Measurements from ENCODE around the gene MYO5B.

The MYO5B gene

GRCh38 chr18:50055488-50055887 is 139.5 kb downstream of the MYO5B start:
- no peak overlapping the region for H3K4me3 ChIP-seq (ENCODE audit: low read depth, low read length)
- DNase-seq (ENCODE audit: low read depth), result no peak
- TF ChIP-seq CTCF (IDR thresholded peaks at IDR 0.05; ENCODE audit: insufficient read depth, low read depth, low read length, missing control alignments), result no peak

GRCh38 chr18:50053111-50053510 is 141.8 kb downstream of the MYO5B start:
- H3K4me3 ChIP-seq (ENCODE audit: low read depth, low read length), result no peak overlapping the region
- no peak for DNase-seq (ENCODE audit: low read depth)
- TF ChIP-seq CTCF (IDR thresholded peaks at IDR 0.05; ENCODE audit: insufficient read depth, low read depth, low read length, missing control alignments), result no peak

- peak; percentile 4 for TF ChIP-seq CTCF (IDR thresholded peaks at IDR 0.05; ENCODE audit: insufficient read depth, low read depth, low read length, missing control alignments)
- H3K4me3 ChIP-seq (ENCODE audit: low read depth, low read length), result no peak overlapping the region
- no peak for DNase-seq (ENCODE audit: low read depth)
Measured at GRCh38 chr18:50051288-50051687, 143.7 kb downstream of the MYO5B start.

GRCh38 chr18:50045126-50045525 is 149.8 kb downstream of the MYO5B start:
- no peak overlapping the region for H3K4me3 ChIP-seq (ENCODE audit: low read depth, low read length)
- no peak for DNase-seq (ENCODE audit: low read depth)
- no peak for TF ChIP-seq CTCF (IDR thresholded peaks at IDR 0.05; ENCODE audit: insufficient read depth, low read depth, low read length, missing control alignments)

GRCh38 chr18:50044402-50044801 is 150.5 kb downstream of the MYO5B start:
- DNase-seq (ENCODE audit: low read depth), result no peak
- H3K4me3 ChIP-seq (ENCODE audit: low read depth, low read length), result no peak overlapping the region
- TF ChIP-seq CTCF (IDR thresholded peaks at IDR 0.05; ENCODE audit: insufficient read depth, low read depth, low read length, missing control alignments), result no peak

- TF ChIP-seq CTCF (IDR thresholded peaks at IDR 0.05; ENCODE audit: insufficient read depth, low read depth, low read length, missing control alignments), result no peak
- H3K4me3 ChIP-seq (ENCODE audit: low read depth, low read length), result no peak overlapping the region
- no peak for DNase-seq (ENCODE audit: low read depth)
Measured at GRCh38 chr18:50042611-50043010, 152.3 kb downstream of the MYO5B start.

- DNase-seq (ENCODE audit: low read depth), result no peak
- no peak for TF ChIP-seq CTCF (IDR thresholded peaks at IDR 0.05; ENCODE audit: insufficient read depth, low read depth, low read length, missing control alignments)
- H3K4me3 ChIP-seq (ENCODE audit: low read depth, low read length), result no peak overlapping the region
Measured at GRCh38 chr18:50039746-50040145, 155.2 kb downstream of the MYO5B start.
